Peyer's patch (tissue), 4 donors: ENCODE results near the gene TMEM174.

Experiments
- CTCF ChIP-seq, 6 experiments: fragments of 450-650 bp in 4 of 6; fragments of 200-600 bp in 2 of 6; sonication (generic) in 1 of 6; IDR thresholded peaks; one replicate each; pipeline ENCODE4 v1.5.1; 2017 to 2019; ENCODE audit warnings: antibody characterized with exemption in 6 of 6, mild to moderate bottlenecking in 3 of 6, moderate library complexity in 1 of 6
- POLR2A ChIP-seq, 2 donors: fragments of 450-650 bp; IDR thresholded peaks; one replicate each; pipeline ENCODE4 v1.5.1; 2017; ENCODE audit warnings: antibody characterized with exemption in 2 of 2, mild to moderate bottlenecking in 2 of 2, moderate library complexity in 2 of 2

- TF ChIP-seq CTCF (IDR thresholded peaks at IDR 0.05) (no peak), POLR2A (IDR thresholded peaks at IDR 0.05) (no peak)
Measured at GRCh38 chr5:73126957-73127356, 46.0 kb upstream of the TMEM174 start.
